ENCODE measurements around the gene DMWD. TPM values are rescaled to one million over a fixed set of nuclear protein-coding genes. Genes with fewer than 3 reads are reported as not detected.

DMWD gene
- total RNA-seq, 1 experiment from 2014 or later = 57.5 TPM

DNA sequence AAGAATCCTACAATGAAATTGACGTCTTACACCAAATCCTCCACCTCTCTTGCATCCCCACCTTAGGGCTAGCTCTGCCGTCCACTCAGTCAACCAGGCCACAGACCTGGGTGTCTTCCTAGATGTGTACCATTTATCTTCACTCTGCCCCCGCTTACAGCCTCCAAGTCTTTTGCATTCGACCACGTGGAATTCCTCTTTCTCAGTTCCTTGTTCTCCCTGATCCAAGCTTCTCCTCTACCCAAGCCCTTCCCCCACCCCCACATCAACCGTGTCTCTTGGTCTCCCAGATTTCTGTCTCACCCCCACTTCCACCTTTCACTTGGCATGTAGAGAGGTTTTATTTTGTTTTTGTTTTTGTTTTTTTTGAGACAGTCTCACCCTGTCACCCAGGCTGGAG is 1.2 kb upstream of the DMWD start:
- DNase-seq (ENCODE audit: unreplicated experiment) = no peak
- H3K4me1 Mint-ChIP-seq (ENCODE audit: insufficient read depth, unreplicated experiment) = peaks cover 28% of the 10 kb centered on the region
- BruUV-seq (replicated peaks) = no TSS peak
- H3K4me3 Mint-ChIP-seq (ENCODE audit: unreplicated experiment) = no peak overlapping the region
- no peaks in the 10 kb centered on the region for H3K9me3 Mint-ChIP-seq (ENCODE audit: unreplicated experiment)
- no peaks in the 10 kb centered on the region for H3K27me3 Mint-ChIP-seq (ENCODE audit: insufficient read depth, unreplicated experiment)
- peaks cover 13% of the 10 kb centered on the region for H3K36me3 Mint-ChIP-seq (ENCODE audit: insufficient read depth, unreplicated experiment)
- peak overlapping the region; percentile 90 for H3K27ac Mint-ChIP-seq (ENCODE audit: low read depth, unreplicated experiment)
- TF ChIP-seq, protein P1, sequence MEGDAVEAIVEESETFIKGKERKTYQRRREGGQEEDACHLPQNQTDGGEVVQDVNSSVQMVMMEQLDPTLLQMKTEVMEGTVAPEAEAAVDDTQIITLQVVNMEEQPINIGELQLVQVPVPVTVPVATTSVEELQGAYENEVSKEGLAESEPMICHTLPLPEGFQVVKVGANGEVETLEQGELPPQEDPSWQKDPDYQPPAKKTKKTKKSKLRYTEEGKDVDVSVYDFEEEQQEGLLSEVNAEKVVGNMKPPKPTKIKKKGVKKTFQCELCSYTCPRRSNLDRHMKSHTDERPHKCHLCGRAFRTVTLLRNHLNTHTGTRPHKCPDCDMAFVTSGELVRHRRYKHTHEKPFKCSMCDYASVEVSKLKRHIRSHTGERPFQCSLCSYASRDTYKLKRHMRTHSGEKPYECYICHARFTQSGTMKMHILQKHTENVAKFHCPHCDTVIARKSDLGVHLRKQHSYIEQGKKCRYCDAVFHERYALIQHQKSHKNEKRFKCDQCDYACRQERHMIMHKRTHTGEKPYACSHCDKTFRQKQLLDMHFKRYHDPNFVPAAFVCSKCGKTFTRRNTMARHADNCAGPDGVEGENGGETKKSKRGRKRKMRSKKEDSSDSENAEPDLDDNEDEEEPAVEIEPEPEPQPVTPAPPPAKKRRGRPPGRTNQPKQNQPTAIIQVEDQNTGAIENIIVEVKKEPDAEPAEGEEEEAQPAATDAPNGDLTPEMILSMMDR (IDR thresholded peaks at IDR 0.05; ENCODE audit: unreplicated experiment) = no peak
- ChIA-PET CTCF (interaction anchor here (1.5 kb wide), 1 partner anchor 23 kb away, joined by 7 read pairs; no protein-coding TSS in a partner anchor), POLR2A (interaction anchor here (0.7 to 2.8 kb wide), 5 partner anchors 16 to 1311 kb away, joined by 4 to 30 read pairs (median 8); partner anchors contain the start of gene SIX5)
- intact Hi-C loops (cut with micrococcal nuclease) = no loop called here

DNA sequence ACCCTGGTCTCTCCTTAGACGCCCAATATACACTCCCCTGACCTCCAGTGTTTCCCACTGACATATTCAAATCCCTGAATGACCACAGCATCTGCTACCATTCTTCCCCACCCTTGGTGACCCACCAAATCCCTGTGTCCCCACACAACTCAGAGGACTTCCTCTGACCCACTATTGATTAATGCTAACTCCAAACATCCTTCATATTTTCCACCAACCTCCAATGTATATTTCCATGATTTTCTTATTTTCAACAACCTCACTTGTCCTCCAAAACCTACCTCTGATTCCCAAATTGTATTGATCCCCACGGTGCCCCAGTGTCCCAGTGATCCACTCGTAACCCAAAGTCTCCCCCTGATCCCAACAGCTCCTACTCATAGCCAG is 526 bp upstream of the DMWD start:
- POLR2A ChIA-PET = interaction anchor here (0.6 to 3.0 kb wide), 12 partner anchors 9 to 162 kb away, joined by 3 to 30 read pairs (median 4); partner anchors contain the start of genes DMPK, QPCTL, SIX5 and SNRPD2
- Mint-ChIP-seq H3K27ac (ENCODE audit: low read depth, unreplicated experiment) (peak overlapping the region; percentile 90), H3K36me3 (ENCODE audit: insufficient read depth, unreplicated experiment) (peaks cover 20% of the 10 kb centered on the region), H3K4me3 (ENCODE audit: unreplicated experiment) (peak overlapping the region; percentile 78), H3K27me3 (ENCODE audit: insufficient read depth, unreplicated experiment) (no peaks in the 10 kb centered on the region), H3K9me3 (ENCODE audit: unreplicated experiment) (no peaks in the 10 kb centered on the region), H3K4me1 (ENCODE audit: insufficient read depth, unreplicated experiment) (peaks cover 28% of the 10 kb centered on the region)
- no peak for DNase-seq (ENCODE audit: unreplicated experiment)
- BruUV-seq (replicated peaks) = no TSS peak
- intact Hi-C loops (cut with micrococcal nuclease) = no loop called here
- TF ChIP-seq, protein P1 (IDR thresholded peaks at IDR 0.05; ENCODE audit: unreplicated experiment) = no peak
- CTCF ChIA-PET = interaction anchor here (0.6 kb wide), 1 partner anchor 89 kb away, joined by 4 read pairs; no protein-coding TSS in a partner anchor

DNA sequence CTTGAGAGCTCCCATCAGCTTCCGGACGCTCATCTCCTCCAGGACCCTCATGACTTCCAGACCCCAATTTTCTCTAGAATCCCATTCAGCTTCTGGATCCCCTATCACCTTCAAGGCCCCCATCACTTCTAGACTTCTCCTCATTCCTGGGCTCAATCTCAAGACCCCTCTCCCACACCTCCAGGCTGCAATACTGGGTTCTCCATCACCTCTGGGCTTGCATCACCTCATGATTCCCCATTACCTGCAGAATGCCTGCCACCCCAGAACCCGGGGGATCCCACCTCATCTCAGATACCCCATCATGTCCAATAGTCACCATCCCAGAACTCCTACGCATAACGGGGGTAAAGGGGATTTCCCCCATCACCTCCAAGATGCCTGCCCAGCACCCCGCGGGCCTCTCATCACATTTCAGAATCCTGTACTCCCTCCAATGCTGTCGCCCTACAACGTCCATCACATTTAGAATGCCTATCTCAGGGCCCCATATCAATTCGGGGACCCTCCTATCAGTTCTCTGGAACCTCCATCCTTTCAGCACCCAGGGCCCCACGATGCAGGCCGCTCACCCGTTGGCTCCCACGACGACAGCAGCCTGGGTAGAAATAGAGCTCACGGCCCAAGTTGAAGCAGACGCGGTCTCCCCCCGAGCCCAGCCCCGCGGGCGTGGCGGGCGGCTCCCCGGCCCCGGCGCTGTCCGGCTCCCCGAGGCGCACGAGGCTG is 738 bp downstream of the DMWD start:
- Mint-ChIP-seq H3K4me1 (ENCODE audit: insufficient read depth, unreplicated experiment) (peaks cover 28% of the 10 kb centered on the region), H3K27ac (ENCODE audit: low read depth, unreplicated experiment) (peak overlapping the region; percentile 50), H3K4me3 (ENCODE audit: unreplicated experiment) (peak overlapping the region; percentile 78), H3K36me3 (ENCODE audit: insufficient read depth, unreplicated experiment) (peaks cover 29% of the 10 kb centered on the region), H3K9me3 (ENCODE audit: unreplicated experiment) (no peaks in the 10 kb centered on the region), H3K27me3 (ENCODE audit: insufficient read depth, unreplicated experiment) (no peaks in the 10 kb centered on the region)
- ChIA-PET POLR2A (interaction anchor here (1.2 to 3.0 kb wide), 7 partner anchors 8 to 74 kb away, joined by 4 to 30 read pairs (median 9); partner anchors contain the start of genes DMPK and SIX5), CTCF (interaction anchor here (1.4 to 2.0 kb wide), 3 partner anchors 19 to 62 kb away, joined by 3 to 10 read pairs (median 4); partner anchors contain the start of genes FBXO46 and SIX5)
- intact Hi-C loops (cut with micrococcal nuclease) = loop anchor here (1.0 kb wide), 1 partner anchor 9 kb away; no protein-coding TSS in a partner anchor
- TSS peak; percentile 23 for BruUV-seq (replicated peaks)
- DNase-seq (ENCODE audit: unreplicated experiment) = no peak
- TF ChIP-seq, protein P1 (IDR thresholded peaks at IDR 0.05; ENCODE audit: unreplicated experiment) = no peak

DNA sequence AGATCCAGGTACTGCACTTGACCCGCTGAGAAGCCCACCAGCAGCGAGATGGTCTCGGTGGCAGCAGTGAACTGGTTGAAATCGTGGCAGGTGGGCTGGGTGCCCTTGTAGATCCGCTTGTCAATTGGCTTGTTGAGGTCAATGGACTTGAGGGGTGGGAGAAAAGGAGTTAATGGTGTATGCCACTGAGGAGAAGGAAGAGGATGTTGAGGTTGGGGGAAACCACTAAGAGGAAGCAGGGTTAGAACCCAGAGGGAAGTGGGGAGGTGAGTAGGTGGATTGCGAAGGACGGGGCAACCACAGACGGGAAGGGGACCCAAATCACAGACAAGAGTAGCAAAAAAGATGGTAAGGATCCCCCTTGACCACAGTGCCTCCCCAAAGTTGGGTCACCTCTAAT is 1.7 kb downstream of the DMWD start:
- Mint-ChIP-seq H3K36me3 (ENCODE audit: insufficient read depth, unreplicated experiment) (peaks cover 38% of the 10 kb centered on the region), H3K4me1 (ENCODE audit: insufficient read depth, unreplicated experiment) (peaks cover 28% of the 10 kb centered on the region), H3K9me3 (ENCODE audit: unreplicated experiment) (no peaks in the 10 kb centered on the region), H3K27me3 (ENCODE audit: insufficient read depth, unreplicated experiment) (no peaks in the 10 kb centered on the region), H3K27ac (ENCODE audit: low read depth, unreplicated experiment) (no peak overlapping the region), H3K4me3 (ENCODE audit: unreplicated experiment) (peak overlapping the region; percentile 78)
- TF ChIP-seq, protein P1 (IDR thresholded peaks at IDR 0.05; ENCODE audit: unreplicated experiment) = no peak
- POLR2A ChIA-PET = interaction anchor here (0.6 to 3.0 kb wide), 2 partner anchors 9 to 20 kb away, joined by 4 to 24 read pairs; partner anchors contain the start of gene DMPK
- BruUV-seq (replicated peaks) = no TSS peak
- no peak for DNase-seq (ENCODE audit: unreplicated experiment)
- intact Hi-C loops (cut with micrococcal nuclease) = no loop called here
- CTCF ChIA-PET = interaction anchor here (0.6 to 2.0 kb wide), 3 partner anchors 18 to 1453 kb away, joined by 3 to 10 read pairs (median 3); partner anchors contain the start of gene SIX5
